Stimulated activated naive CD4-positive, alpha-beta T cell treated with Interleukin-2 at 50 U/mL for 16 hours (primary cell): ENCODE measurements around the gene S100B.
A peak's percentile ranks its signal among the peaks of the same experiment; 100 is the strongest.

Experiments used
- DNase-seq: peaks from one replicate; lab custom pipeline; 2025; lab: John Stamatoyannopoulos, UW

S100B gene

GRCh38 chr21:46560568-46561444, 44.1 kb downstream of the S100B start:
- DNase-seq: no peak

- DNase-seq: peak; percentile 58
These were observed 45.4 kb downstream of the S100B start for GRCh38 chr21:46559291-46559983.

- DNase-seq: no peak
These were observed 46.9 kb downstream of the S100B start for GRCh38 chr21:46557919-46558392.

- DNase-seq: no peak
These were observed 47.4 kb downstream of the S100B start for GRCh38 chr21:46557469-46557868.

GRCh38 chr21:46556802-46557201, 48.1 kb downstream of the S100B start:
- DNase-seq: no peak

GRCh38 chr21:46555678-46556077, 49.2 kb downstream of the S100B start:
- DNase-seq: no peak

- DNase-seq: no peak
These were observed 49.7 kb downstream of the S100B start for GRCh38 chr21:46555225-46555617.

GRCh38 chr21:46554431-46555224, 50.3 kb downstream of the S100B start:
- DNase-seq: no peak

- DNase-seq: no peak
These were observed 50.9 kb downstream of the S100B start for GRCh38 chr21:46553993-46554392.

- DNase-seq: no peak
These were observed 52.0 kb downstream of the S100B start for GRCh38 chr21:46552865-46553379.

GRCh38 chr21:46552274-46552673, 52.6 kb downstream of the S100B start:
- no peak for DNase-seq

GRCh38 chr21:46551636-46552241, 53.1 kb downstream of the S100B start:
- DNase-seq: peak; percentile 16

GRCh38 chr21:46550116-46550941, 54.6 kb downstream of the S100B start:
- peak; percentile 27 for DNase-seq

GRCh38 chr21:46549650-46550049, 55.2 kb downstream of the S100B start:
- no peak for DNase-seq
